Glomerular endothelial cell (primary cell): ENCODE measurements around the gene AP5S1. TPM values are rescaled to one million over a fixed set of nuclear protein-coding genes. Genes with fewer than 3 reads are reported as not detected.
"Not testable (repeated sequence)": the region's sequence is repeated elsewhere in the genome, so short reads cannot be mapped to it uniquely, and the experiment has no call there.

Source experiments
- DNase-seq: peaks from one replicate; pipeline ENCODE4 v3.0.0-alpha.2; 2011; ENCODE audit warnings: low read depth, low spot score; ENCODE audit errors: extremely low read depth
- total RNA-seq: library from RNA; depleted of rRNA; stranded (reverse); fragments of >200 nt; gene quantifications from 2 replicates; pipeline ENCODE4 v1.2.3, GENCODE V29; 2015

The AP5S1 gene
- total RNA-seq, 1 donor from 2014 or later: 17.6 TPM

DNA sequence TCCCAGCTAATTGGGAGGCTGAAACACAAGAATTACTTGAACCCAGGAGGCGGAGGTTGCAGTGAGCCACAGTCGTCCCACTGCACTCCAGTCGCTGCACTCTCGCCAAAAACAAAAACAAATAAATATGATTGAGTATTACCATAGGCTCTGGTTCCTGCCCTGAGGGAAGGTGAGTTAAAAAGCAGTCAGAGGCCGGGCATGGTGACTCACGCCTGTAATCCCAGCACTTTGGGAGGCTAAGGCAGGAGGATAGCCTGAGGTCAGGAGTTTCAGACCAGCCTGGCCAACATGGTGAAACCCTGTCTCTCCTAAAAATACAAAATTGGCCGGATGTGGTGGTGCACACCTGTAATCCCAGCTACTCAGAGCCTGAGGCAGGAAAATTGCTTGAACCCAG is 19.9 kb downstream of the AP5S1 start:
- not testable (repeated sequence) for DNase-seq

- DNase-seq: no peak
Observed at GRCh38 chr20:3842348-3842930, 22.1 kb downstream of the AP5S1 start.

DNA sequence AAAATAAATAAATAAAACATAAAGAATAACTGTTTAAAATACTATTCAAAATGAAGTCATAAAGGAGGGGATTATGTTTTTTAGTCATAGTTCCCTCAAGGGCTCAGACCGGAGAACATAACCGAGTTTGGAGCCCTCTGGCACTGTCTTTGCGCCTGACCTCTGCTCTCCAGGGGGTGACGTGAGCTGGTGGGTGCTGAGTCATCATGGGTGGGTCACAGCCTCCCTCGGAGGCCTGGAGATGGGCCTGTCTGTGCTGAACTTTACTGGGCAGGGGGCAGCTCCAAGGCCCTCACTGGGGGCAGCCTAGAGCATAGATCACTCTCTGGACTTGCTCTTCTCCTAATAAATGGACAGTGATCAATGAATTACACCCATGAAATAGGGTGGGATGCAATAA is 23.1 kb downstream of the AP5S1 start:
- DNase-seq: no peak

DNA sequence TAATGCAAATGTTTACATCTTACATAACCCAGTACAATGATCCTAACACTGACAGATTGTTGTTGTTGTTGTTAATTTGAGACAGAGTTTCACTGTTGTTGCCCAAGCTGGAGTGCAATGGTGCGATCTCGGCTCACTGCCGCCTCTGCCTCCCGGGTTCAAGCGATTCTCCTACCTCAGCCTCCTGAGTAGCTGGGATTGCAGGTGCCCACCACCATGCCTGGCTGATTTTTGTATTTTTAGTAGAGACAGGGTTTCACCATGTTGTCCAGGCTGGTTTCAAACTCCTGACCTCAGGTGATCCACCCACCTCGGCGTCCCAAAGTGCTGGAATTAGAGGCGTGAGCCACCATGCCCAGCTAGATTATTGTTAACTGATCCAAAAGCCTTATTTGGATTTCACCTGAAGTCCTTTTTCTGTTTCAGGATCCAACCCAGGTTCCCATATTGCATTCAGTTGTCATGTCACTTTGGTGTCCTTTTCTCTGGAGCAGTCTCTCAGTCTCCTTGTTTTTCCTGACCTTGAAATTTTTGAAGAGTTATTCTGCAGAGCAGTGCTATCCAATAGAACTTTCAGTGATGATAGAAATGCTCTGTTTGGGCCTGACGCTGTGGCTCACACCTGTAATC is 23.8 kb downstream of the AP5S1 start:
- not testable (repeated sequence) for DNase-seq

DNA sequence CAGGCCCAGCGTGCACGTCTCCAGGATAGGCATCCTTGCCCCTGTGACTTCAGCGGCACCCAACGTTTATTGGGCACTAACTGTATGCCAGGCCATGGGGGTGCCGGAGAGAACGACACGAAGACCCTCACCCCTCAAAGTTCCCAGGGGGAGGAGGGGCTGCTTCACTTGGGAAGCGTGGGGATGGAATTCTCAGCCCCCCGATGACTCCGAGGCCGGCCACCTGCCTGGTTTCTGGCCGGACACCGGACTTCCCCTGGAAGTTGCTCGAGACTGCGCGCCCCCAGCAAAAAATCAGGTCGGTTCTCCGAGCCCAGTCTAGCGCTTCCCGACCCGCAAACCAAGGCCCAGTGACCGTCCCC is 26.0 kb downstream of the AP5S1 start:
- no peak for DNase-seq

- no peak for DNase-seq
Observed at GRCh38 chr20:3846740-3847428, 26.5 kb downstream of the AP5S1 start, which contains the start of gene MAVS. MAVS (plus strand) TSS chr20:3846834; CDS start chr20:3854625, 7,791 bp downstream.

DNA sequence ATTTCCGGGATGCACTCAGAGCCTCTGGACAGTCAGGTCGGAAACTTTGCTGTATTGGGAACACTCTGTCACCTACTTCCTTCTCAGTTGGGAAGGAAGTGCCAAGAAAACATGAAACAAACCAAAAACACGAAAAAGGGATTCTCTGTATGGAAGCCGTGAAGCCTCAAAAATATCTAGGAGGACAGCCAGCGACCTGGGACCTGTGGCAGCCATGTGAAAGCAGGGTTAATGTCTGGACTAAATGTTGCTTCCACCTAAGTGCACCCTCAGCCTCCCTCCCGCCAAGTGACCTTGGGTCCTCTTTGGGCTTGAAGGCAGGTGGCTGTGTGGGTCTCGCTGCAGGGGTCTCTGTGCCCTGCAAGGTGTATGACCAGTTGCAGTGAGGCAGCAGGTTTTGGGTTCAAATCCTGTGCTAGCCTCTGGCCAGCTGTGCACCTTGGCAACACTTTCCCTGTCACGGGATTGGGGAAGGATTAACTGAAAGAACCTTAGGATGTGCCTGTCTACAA is 27.1 kb downstream of the AP5S1 start:
- no peak for DNase-seq

- no peak for DNase-seq
Observed at GRCh38 chr20:3848565-3848964, 28.2 kb downstream of the AP5S1 start.

- DNase-seq: no peak
Observed at GRCh38 chr20:3854462-3854871, 34.1 kb downstream of the AP5S1 start.

DNA sequence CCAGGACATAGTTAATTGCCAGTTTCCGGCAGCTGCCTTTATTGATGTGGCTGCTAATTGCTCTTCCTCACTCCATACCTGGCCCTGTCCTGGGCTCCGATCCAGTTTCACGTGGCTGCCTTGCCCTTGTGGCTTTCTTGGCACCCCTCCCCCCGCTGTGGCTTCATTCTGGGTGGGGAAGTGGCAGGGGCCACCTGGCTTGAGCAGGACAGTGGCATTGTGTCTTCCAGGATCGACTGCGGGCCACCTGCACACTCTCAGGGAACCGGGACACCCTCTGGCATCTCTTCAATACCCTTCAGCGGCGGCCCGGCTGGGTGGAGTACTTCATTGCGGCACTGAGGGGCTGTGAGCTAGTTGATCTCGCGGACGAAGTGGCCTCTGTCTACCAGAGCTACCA is 37.1 kb downstream of the AP5S1 start:
- no peak for DNase-seq

GRCh38 chr20:3858689-3859088 is 38.3 kb downstream of the AP5S1 start:
- no peak for DNase-seq

GRCh38 chr20:3861191-3861590 is 40.8 kb downstream of the AP5S1 start:
- no peak for DNase-seq

GRCh38 chr20:3862333-3862732 is 42.0 kb downstream of the AP5S1 start:
- no peak for DNase-seq

DNA sequence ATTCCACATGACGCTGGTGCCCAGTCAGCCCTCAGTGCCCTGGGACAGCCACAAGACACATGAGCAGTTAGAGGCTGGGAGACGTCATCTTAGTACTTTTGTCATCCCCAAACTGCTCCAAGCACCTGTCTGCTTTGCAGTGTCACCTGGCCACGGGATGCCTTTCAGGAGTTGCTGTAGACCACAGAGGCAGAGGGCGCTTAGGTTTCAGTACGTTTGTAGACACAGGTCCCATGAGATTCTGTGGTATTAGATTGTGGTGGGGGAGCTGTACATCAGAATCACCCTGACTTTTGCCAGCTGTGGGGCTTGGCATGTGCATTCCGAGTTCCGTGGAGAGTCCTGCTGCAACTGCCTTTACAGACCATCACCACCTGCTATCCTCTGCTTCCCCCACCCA is 43.0 kb downstream of the AP5S1 start:
- no peak for DNase-seq

DNA sequence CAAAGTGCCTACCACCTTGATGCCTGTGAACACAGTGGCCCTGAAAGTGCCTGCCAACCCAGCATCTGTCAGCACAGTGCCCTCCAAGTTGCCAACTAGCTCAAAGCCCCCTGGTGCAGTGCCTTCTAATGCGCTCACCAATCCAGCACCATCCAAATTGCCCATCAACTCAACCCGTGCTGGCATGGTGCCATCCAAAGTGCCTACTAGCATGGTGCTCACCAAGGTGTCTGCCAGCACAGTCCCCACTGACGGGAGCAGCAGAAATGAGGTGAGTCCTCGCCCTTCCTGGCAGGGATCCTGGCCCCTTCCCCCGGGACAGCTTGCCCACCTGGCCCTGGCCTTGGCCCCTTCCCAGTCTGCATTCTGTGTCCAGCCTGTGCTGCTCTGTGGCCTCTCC is 44.2 kb downstream of the AP5S1 start:
- no peak for DNase-seq

DNA sequence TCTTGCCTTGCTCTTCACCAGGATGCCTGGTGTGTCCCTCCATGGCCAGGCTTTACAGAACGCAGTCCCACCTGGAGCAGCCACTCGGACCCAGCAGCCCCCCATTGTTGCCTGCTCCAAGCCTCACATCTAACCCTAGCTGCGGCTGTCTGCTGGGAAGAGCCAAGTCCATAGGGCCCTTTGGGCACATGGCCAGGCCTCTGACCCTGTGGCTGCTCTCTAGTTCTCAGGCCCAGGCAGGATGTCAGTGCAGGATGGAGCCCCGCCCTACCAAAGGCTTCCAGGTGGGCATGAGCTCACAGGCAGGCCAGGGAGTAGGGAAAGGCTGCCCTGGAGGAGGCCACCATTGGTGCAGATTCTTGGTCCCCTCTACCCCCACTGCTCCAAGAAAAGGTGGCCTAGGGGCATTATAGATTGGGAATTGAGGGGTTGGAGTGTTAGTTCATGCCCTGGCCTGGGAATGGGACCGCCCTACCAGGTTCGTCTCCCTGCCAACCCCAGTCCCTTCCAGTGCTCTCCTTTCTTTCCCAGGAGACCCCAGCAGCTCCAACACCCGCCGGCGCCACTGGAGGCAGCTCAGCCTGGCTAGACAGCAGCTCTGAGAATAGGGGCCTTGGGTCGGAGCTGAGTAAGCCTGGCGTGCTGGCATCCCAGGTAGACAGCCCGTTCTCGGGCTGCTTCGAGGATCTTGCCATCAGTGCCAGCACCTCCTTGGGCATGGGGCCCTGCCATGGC is 45.0 kb downstream of the AP5S1 start:
- DNase-seq: no peak

GRCh38 chr20:3865887-3866407 is 45.6 kb downstream of the AP5S1 start:
- no peak for DNase-seq

DNA sequence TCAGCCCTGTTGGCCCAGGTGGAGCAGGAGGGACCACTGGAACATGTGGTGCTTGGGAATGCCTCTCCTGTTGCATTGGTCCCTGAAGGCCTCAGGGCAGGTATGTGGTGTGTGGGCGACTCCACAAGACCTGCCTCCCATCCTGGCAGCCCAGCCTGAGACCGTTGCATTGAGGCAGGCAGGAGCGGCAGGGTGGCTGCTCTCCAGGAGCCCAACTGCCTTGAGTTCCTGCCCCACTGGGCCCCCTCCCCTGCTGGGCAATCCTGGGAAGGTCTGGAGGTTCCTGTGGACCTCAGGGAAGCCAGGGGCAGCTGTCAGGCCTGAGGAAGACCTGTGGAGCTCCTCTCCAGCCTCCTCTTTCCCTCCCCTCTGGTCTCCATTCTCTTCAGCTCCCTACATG is 46.1 kb downstream of the AP5S1 start:
- DNase-seq: no peak

DNA sequence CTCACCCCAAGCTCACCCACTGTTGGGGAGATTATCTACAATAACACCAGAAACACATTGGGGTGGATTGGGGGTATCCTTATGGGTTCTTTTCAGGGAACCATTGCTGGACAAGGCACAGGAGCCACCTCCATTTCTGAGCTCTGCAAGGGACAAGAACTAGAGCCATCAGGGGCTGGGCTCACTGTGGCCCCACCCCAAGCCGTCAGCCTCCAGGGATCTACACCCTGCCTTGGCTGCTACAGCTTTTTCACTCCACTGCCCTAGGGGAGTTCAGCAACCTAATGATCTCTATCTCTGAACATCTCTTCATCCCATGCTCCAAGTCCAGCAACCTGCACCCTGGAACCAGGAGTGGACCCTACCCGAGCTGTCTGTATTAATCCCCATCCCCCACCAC is 47.5 kb downstream of the AP5S1 start:
- no peak for DNase-seq

- DNase-seq: no peak
Observed at GRCh38 chr20:3869839-3870634, 49.7 kb downstream of the AP5S1 start.
